ENCODE data around the gene MICA. TPM values are rescaled to one million over a fixed set of nuclear protein-coding genes. Genes with fewer than 3 reads are reported as not detected.
"Not testable (repeated sequence)": the region's sequence is repeated elsewhere in the genome, so short reads cannot be mapped to it uniquely, and the experiment has no call there.

Gene MICA
- total RNA-seq, 1 donor from 2014 or later, result 0.42 TPM

- H3K27me3 Mint-ChIP-seq (ENCODE audit: unreplicated experiment), result peaks cover 22% of the 10 kb centered on the region
- H3K9me3 Mint-ChIP-seq (ENCODE audit: unreplicated experiment); H3K4me3 Mint-ChIP-seq (ENCODE audit: unreplicated experiment): not testable (repeated sequence)
Measured at GRCh38 chr6:31397153-31397499, 6.3 kb upstream of the MICA start.

GRCh38 chr6:31397901-31398525 is 5.4 kb upstream of the MICA start:
- Mint-ChIP-seq H3K9me3 (ENCODE audit: unreplicated experiment) (peaks cover 1% of the 10 kb centered on the region), H3K4me3 (ENCODE audit: unreplicated experiment) (no peak overlapping the region), H3K27ac (ENCODE audit: unreplicated experiment) (no peak overlapping the region), H3K36me3 (ENCODE audit: unreplicated experiment) (no peaks in the 10 kb centered on the region), H3K4me1 (ENCODE audit: low read depth, unreplicated experiment) (peaks cover 8% of the 10 kb centered on the region), H3K27me3 (ENCODE audit: unreplicated experiment) (peaks cover 30% of the 10 kb centered on the region)
- no peak for DNase-seq
- no peak for TF ChIP-seq CTCF (IDR thresholded peaks at IDR 0.05; ENCODE audit: partially characterized antibody, unreplicated experiment)

More at GRCh38 chr6:31397153-31397499, 6.3 kb upstream of the MICA start:
- not testable (repeated sequence) for H3K4me1 Mint-ChIP-seq (ENCODE audit: low read depth, unreplicated experiment); DNase-seq; H3K27ac Mint-ChIP-seq (ENCODE audit: unreplicated experiment); H3K36me3 Mint-ChIP-seq (ENCODE audit: unreplicated experiment)
- TF ChIP-seq CTCF (IDR thresholded peaks at IDR 0.05; ENCODE audit: partially characterized antibody, unreplicated experiment), result peak; percentile 24

- Mint-ChIP-seq H3K27ac (ENCODE audit: unreplicated experiment) (no peak overlapping the region), H3K4me1 (ENCODE audit: low read depth, unreplicated experiment) (peaks cover 2% of the 10 kb centered on the region), H3K4me3 (ENCODE audit: unreplicated experiment) (peak overlapping the region; percentile 91), H3K27me3 (ENCODE audit: unreplicated experiment) (peaks cover 30% of the 10 kb centered on the region), H3K36me3 (ENCODE audit: unreplicated experiment) (no peaks in the 10 kb centered on the region), H3K9me3 (ENCODE audit: unreplicated experiment) (peaks cover 1% of the 10 kb centered on the region)
- peak; percentile 84 for DNase-seq
- TF ChIP-seq CTCF (IDR thresholded peaks at IDR 0.05; ENCODE audit: partially characterized antibody, unreplicated experiment), result peak; percentile 73
Measured at GRCh38 chr6:31399589-31400466, 3.6 kb upstream of the MICA start.

- Mint-ChIP-seq H3K9me3 (ENCODE audit: unreplicated experiment) (peaks cover 1% of the 10 kb centered on the region), H3K4me3 (ENCODE audit: unreplicated experiment) (peak overlapping the region; percentile 91), H3K4me1 (ENCODE audit: low read depth, unreplicated experiment) (peaks cover 2% of the 10 kb centered on the region), H3K27me3 (ENCODE audit: unreplicated experiment) (peaks cover 30% of the 10 kb centered on the region), H3K27ac (ENCODE audit: unreplicated experiment) (no peak overlapping the region), H3K36me3 (ENCODE audit: unreplicated experiment) (no peaks in the 10 kb centered on the region)
- no peak for DNase-seq
- no peak for TF ChIP-seq CTCF (IDR thresholded peaks at IDR 0.05; ENCODE audit: partially characterized antibody, unreplicated experiment)
Measured at GRCh38 chr6:31400467-31401289, 2.7 kb upstream of the MICA start.

Data from glutamatergic neuron (in vitro differentiated cells).